GM21447 (cell line): Measurements from ENCODE around the gene EHMT1.
"Not testable (repeated sequence)": the region's sequence is repeated elsewhere in the genome, so short reads cannot be mapped to it uniquely, and the experiment has no call there.

Source experiments
- ATAC-seq: cut with Tn5 transposase; IDR thresholded peaks from one replicate; pipeline ENCODE4 v1.9.1; 2021; ENCODE audit not compliant: unreplicated experiment

Gene EHMT1

DNA sequence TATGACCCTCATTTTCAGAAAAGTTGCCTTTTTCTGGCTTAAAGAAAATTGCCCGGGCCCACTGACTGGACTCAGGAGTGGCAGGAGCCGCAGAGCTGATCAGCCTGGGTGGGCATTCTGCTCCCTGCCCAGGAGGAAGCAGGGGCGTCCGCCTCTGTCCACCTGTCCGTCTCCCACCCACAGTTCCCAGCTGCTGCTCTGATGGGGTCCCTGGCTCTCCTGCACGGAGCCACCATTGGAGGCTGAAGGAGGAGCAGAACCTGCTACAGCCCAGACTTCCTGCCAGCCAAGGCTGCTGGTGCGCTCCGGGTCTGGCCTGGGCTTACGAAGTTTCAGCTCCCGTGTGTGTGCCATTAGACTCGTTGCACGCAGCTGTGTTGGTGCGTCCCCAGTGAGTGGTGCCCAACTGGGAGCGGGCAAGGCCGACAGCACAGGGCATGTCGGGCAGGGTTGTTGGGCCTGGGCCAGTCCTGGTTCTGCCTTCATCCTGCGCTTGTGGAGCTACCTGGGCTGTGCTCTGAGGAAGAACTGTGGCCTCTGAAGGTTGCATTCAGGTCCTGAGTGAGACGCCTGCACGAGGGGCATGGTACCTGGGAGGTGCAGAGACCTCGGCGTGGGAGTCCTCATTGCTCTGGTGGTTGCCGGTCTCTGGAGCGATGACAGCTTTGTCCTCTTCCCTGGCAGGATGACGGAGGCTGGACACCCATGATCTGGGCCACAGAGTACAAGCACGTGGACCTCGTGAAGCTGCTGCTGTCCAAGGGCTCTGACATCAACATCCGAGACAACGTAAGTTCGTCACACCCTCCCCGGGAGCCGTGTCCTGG lies 181.6 kb downstream of the EHMT1 start:
- ATAC-seq = no peak

DNA sequence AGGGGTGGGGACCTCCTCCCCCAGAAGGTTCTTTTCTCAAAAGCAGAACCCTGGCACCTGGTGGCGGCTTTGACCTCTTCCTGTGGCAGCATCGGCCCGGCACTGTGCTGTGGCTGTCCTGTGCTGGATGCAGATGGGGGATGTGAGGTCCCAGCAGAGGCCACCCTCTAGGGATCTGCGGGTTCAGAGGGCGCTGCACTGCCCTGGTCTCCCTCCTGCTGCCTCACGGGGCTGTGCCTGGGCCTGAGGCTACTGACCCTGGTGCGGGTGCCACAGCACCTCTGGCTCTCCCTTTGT lies 182.2 kb downstream of the EHMT1 start:
- no peak for ATAC-seq

DNA sequence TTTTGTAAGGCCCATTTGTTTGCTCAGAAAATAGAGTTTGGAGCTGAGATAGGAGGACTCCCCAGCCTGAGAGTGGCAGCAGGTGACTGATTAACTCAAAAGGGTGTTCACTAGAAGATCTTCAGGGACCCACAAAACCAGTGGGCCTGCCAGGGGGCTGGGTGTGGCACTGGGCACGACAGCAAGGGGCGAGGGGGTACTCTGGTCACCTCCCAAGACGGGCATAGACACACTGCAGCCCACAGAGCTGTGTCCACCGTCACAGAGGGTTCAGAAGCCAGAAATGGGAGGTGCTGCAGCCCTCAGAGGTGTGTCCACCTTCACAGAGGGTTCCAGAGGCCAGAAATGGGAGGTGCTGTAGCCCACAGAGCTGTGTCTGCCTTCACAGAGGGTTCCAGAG lies 183.2 kb downstream of the EHMT1 start:
- ATAC-seq = no peak

DNA sequence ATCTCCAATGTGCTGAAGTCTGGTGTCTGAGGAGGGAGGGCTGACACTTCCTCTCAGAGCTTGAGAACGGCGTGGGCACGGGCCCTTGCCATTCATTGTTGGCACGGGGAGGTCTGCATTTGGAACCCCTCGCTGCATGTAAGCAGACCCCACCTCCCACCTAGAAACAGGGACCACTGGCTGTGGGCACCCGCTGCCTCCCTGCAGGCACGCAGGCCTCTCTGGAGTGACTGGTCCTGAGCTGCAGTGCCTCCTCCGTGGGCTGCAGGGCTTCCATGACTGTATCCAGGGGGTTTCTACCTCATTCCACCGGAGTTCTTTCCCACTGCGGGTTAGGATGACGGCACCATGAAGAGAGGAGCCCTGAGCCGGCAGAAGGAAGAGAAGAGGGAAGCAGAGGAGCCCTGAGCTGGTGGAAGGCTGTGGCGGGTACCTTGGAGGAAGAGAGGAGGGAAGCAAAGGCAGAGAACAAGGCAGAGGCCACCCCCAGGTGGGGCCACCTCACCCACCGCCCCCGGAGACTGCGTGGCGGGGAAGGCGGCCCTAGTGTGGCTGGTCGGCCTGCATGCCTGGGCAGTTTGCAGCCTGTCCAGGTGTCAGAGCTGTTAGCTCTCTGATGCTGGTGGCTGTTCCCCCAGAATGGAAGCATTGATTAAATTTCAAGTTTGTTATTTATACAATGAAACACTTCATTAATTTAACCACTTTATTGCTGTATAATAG lies 183.9 kb downstream of the EHMT1 start:
- no peak for ATAC-seq

DNA sequence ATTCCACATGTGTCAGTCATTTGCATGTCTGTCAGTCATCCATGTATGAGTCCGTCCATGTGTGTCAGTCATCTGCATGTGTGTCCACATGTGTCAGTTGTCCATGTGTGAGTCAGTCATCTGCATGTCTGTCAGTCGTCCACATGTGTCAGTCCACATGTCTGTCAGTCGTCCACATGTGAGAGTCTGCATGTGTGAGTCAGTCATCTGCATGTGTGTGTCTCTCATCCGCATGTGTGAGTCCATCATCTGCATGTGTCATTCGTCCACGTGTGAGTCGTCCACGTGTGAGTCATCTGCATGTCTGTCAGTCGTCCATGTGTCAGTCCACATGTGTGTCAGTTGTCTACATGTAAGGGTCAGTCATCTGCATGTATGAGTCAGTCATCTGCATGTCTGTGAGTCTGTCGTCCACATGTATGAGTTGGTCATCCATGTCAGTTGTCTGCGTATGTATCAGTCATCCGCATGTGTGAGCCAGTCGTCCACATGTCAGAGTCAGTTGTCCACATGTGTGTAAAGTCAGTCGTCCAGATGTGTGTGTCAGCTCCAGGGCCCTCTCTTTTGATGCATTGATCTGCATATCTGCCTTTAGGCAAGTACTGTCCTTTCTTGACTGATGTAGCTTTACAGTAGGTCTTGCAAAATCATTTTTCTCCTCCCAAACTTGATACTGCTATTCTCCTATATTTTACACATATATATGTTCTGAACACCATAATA lies 186.3 kb downstream of the EHMT1 start:
- ATAC-seq = no peak

DNA sequence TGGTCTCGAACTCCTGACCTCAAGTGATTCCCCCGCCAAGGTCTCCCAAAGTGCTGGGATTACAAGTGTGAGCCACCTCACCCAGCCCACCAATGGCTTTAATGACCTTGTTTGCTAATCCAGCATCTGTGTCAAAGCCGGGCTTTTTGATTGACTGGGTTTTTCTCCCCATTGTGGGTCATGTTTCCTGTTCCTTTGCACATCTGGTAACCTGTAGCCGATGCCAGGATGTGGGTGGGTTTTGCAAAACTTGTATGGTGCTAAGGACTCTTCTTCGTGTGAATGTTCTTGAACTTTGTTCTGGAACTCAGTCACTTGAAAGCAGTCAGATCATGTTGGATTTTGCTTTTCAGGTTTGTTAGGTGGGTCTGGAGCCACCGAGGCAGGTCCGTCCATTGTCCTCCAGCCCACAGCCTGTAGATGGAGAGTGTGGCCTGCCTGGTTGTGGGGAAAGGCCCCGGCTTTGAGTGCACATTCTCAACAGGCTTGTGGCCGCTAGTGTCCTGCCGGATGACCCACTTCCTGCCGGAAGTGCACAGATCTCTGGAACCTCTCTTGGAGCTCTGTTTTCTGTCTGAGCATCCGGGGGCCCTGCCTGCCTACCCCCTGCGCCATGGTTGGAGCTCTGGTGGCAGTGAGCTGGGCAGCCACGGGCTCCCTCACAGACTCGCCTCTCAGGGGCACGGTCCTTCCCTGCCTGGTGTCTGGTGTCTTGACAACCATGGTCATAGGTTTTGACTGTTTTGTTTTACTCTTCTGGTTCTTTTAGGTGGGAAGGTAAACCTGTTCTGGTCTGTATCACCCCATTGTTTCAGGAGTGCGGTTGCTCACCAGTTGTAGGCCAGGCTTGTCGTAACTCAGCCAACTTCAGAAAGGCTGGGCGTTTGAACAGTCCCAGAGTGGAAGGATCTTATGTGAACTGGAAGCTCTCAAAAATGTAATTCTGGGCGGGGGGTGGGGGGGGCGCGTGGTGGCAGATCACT lies 189.2 kb downstream of the EHMT1 start:
- no peak for ATAC-seq

DNA sequence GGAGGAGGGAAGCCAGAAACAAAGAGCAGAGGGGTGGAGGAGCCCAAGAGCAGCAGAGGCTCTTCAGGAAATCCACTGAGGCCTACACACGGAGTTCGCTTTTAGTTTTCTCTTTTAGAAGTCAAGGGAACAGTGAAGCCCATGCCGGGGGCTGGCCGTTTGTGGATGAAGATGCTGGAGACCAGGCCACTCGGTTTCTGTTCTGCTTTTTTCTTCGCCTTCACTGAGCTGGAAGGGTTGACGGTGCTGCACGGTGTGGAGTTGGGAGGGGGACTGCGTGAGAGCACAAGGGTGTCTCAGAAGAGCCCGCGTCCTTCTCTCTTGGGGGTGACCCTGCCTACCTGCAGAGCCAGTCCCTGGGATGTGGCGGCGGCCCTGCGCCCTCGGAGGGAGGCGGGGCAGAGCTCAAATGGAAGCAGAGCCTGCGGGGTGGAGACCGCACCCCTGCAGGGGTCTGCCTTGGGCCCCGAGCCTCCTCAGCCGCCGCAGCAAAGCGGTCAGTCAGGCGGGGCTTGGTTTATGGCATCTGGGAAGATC lies 190.3 kb downstream of the EHMT1 start:
- ATAC-seq = no peak

DNA sequence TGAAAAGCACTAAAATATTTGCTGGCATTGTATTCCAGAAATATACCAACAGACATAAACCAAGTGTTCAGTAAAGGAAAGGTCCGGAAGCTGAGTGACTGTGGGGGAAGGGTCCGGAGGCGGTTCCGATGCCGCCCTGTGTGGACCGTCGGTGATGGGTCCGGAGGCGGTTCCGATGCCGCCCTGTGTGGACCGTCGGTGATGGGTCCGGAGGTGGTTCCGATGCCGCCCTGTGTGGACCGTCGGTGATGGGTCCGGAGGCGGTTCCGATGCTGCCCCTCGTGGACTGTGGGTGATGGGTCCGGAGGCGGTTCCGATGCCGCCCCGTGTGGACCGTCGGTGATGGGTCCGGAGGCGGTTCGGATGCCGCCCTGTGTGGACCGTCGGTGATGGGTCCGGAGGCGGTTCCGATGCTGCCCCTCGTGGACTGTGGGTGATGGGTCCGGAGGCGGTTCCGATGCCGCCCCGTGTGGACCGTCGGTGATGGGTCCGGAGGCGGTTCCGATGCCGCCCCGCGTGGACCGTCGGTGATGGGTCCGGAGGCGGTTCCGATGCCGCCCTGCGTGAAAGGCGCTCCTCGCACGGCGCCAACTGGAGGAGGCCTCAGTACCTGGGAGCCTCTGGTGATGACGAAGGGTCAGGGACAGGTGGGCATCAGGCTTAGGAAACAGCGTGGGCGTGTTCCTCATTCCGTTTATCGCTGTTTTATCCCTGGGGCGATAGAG lies 191.1 kb downstream of the EHMT1 start:
- ATAC-seq = not testable (repeated sequence)

DNA sequence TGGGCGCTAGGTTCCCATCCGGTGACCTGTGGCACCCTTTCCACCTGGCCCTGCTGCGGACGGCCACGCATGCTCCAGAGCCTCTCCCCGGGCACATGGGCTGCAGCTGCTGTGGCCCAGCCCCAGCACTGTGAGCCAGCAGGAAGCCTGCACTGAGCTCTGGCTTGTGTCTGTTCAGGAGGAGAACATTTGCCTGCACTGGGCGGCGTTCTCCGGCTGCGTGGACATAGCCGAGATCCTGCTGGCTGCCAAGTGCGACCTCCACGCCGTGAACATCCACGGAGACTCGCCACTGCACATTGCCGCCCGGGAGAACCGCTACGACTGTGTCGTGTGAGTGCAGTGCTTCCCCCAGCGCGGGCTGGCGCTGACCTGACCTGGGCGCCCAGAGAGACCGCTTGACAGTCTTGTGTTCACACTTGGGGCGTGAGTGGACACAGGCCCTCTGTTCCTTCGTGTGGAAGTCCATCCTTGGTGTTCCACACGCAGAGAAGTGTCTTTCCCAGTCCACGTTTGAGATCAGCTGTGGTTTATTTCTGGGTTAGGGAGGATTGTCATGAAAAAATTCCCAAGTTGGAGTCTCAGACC lies 192.6 kb downstream of the EHMT1 start:
- ATAC-seq = no peak

DNA sequence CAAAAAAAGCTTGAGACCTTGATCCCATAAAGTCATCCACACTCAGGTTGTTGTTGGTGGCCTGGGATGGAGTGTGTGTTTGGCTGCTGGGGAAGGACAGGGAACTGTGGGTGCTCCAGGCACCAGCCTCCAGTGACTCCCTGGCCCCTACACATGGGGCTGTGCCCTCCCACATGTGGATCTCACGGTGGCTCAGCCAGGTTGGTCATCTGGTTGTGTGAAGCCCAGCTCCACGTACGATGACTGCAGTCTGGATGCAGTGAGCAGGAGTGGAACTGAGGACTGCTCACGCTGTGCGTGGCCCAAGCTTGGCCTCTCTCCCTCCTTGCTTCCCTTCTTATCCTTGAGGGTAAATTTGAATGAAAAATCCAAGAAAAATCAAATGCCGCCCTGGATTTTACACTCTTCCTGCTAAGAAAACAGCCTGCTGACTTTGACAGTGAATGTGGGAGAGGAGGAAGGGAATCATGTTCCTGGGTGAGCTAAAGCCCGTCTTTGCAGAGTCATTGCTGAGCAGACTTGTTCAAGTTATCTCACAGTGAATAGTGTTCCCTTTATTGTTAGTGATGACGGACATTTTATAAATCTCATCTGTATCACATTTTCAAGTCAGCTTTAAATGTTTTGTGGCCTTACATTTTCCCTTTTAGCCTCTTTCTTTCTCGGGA lies 193.7 kb downstream of the EHMT1 start:
- ATAC-seq = no peak

DNA sequence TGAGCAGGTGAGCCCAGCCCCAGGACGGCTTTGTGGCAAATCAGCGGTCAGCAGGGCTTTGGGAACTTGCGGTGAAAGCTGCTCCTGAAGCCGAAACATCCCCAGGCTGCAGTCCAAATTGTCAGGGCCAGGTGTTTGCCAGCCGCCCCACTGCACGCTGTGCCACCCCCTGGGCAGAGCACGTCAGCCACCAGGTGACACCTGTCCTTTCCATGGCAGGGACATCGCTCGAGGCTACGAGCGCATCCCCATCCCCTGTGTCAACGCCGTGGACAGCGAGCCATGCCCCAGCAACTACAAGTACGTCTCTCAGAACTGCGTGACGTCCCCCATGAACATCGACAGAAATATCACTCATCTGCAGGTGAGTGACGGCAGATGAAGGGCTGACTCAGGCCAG lies 194.4 kb downstream of the EHMT1 start:
- no peak for ATAC-seq

DNA sequence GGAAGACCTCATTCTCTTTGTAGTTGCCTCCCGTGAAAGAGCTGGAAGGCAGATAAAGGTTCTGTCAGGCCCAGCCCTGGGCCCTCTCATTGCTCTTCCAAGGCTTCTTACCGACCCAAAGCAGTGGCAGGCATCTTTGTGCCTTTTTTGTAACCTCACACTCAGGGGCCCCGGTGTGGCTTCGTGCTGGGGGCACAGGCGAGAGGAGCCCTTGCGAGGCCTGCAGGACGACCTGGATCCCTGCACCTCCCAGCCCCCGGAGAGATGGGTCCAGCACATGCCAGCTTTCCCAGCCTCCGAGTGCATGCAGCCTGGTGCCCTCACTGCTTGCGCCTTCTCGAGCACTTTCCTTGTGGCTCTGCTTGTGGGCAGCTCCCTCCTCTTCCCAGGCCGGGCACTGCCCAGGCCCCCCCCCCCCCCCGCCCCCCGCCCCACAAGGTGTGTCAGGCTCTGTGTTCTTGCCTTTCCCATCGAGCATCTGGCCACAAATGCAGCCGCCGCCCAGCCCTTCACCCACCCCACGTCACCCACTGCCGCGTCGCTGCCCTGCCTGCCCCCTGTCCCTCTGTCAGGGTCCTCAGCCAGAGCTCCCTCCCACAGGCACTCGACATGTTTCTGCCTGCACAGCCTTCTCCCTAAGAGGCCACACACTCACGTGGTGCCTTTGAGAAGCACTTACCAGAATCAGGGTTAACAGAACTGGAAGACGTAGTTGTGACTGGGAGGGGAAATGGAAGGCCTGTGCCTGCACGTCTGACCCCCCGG lies 195.0 kb downstream of the EHMT1 start:
- ATAC-seq = no peak

DNA sequence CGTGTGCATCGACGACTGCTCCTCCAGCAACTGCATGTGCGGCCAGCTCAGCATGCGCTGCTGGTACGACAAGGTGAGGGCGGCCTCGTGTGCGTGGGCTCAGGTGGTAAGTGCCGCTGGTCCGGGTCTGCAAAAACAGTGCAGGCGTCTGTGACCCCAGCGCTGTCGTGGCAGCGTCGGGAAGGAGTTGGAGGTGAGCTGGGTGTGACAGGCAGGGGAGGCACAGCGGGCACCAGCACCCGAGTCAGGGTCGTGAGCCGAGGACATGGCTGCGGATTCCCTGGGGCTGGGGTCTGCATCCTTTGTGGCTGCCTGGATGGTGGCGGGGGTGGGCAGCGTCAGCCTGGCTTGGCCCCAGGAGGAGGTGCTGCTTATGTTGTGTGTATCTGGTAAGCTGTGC lies 195.6 kb downstream of the EHMT1 start:
- ATAC-seq = no peak

DNA sequence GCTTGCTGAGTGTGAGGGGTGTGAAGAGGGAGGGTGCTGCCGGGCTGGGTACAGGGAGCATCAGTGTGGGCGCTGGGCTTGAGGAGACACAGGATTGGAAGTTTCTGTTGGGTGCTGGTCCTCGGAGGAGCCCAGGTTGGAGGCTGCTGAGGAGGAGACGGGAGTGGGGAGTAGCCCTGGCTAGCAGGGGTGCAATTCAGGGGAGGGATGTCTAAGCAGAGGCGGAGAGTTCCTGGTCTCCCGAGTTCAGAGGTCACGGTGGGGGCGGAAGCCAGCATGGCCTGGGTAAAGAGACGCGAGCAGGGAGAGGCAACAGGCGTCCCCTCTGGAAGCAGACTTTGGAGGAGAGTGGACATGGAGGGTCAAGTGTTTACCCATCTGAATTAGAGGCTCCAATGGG lies 196.0 kb downstream of the EHMT1 start:
- no peak for ATAC-seq

DNA sequence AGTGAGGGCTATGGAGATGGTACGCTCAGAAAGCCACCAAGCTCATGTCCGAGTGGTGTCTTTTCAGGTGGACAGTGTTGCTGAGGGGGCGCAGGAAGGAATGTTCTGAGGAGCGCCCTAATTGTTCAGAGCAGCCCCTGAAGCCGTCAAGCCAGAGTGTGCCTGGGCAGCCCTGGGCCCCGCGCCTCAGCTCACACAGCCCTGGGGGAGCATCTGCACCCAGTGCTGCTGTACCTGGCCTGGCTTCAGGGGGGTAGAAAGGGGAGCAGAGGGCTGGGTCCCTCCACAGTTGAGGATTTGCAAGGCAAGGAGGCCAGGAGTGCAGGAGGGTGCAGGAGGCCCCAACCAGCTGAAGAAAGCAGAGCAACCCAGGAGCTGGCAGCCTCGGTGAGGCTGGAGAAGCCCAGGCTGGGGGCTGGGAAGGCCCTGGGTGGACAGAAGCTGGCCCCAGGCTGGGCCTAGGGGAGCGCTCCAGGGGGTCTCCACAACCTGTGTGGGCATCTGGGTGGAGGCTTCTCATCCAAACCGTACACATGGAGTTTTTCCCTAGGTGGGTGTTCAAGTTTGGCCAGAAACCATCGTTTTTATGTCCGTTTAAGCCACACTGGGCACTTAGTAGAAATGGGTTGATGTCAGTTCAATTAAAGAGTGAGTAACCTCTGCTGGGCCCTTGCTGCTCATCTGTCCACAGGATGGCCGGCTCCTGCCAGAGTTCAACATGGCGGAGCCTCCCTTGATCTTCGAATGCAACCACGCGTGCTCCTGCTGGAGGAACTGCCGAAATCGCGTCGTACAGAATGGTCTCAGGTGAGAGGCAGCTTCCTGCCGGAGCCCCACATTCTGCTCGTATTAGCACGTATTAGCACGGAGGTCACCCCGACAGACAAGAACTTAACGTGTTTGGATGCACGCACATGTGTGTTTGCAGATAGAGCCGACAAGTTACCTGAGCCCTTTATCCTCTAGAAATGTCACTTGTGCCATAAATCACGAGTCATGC lies 196.8 kb downstream of the EHMT1 start:
- no peak for ATAC-seq

DNA sequence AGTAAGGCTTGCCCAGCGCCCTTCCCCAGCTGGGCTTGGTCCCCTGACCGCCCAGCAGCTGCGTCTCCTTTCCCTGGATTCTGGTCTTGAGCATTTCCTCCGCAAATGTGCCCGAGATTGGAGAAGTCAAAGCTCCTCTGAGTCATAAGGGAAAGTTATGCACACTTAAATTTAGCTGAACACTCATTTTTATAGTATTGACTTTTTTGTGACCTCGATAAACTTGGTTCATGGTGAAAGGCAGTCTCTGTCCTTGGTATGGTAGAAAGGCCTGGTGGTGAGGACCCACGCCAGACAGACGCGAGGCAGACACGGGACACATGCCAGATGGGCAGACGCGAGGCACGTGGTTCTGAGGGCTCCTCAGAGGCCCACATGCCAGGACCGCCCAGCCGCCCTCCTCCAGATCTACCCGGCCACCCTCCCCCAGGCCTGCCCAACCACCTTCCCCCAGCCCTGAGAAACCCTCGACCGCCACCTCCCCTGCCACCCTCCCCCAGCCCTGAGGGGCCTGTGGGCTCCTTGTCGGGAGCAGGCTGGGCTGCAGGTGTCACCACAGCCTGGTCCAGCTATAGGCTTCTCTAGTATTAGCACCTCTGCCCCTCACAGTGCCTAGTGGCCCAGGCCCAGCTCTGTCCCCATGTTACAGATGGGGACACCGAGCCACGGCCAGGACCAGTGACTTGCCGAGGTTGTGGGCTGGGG lies 197.9 kb downstream of the EHMT1 start:
- no peak for ATAC-seq
